Stimulated activated CD8-positive, alpha-beta memory T cell treated with anti-CD3 and anti-CD28 coated beads, Interleukin-7, amount 100 ng/mL, for 48 hours (primary cell): ENCODE results near the gene OGA.

Experiments used
- DNase-seq, 2 donors: peaks; one replicate each; pipeline ENCODE4 v3.0.0-alpha.2; 2020; ENCODE audit warnings: low read depth in 1 of 2; ENCODE audit errors: extremely low read depth in 1 of 2

OGA gene

GRCh38 chr10:101776161-101776817, 42.0 kb downstream of the OGA start:
- DNase-seq, result no peak

DNA sequence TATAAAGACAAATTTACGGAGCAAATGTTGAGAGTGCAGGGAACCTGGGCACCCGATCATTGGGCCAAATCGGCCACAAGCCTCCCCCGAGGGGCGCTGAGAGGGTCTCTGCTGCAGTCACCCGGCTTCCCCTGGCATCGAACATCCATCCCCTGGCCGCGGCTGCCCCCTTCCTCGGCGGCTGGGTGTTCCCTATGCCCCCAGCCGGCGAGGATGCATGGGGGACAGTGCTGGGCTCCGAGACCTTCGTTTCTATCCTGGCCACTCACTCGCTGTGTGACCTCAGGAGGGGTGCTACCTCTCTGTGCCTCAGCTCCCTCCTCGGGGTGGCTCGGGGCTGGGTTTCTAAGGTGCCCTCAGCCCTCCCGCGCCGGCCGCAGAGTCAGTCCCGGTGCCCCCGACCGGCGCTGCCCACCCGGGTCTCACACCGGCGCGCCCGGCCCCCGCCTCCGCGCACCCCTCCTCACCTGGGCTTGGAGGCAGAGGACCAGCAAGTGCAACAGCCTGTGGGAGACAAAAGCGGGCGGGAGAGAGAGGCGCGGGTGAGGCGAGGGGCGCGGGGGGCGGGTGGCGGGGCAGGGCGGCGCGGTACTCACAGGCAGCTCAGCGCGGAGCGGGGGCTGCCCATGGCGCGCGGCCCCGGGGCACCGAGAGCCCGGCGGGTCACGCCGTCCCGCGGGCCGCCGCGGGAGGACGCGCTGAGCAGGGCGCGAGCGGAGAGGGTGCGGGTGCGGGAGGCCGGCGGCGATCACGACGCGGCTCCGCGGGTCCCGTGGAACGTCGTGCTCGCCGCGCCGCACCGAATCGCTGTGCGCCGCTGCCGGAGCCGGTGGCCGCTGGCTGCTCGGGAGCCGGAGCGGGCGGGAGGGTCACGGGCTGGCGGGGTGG, 42.7 kb downstream of the OGA start, which contains the start of gene FGF8:
Gene FGF8, minus strand, starts transcription at position 842 of the 888 bp plus-strand sequence. Its CDS starts 214 bp downstream, at position 628.
- DNase-seq, result no peak

DNA sequence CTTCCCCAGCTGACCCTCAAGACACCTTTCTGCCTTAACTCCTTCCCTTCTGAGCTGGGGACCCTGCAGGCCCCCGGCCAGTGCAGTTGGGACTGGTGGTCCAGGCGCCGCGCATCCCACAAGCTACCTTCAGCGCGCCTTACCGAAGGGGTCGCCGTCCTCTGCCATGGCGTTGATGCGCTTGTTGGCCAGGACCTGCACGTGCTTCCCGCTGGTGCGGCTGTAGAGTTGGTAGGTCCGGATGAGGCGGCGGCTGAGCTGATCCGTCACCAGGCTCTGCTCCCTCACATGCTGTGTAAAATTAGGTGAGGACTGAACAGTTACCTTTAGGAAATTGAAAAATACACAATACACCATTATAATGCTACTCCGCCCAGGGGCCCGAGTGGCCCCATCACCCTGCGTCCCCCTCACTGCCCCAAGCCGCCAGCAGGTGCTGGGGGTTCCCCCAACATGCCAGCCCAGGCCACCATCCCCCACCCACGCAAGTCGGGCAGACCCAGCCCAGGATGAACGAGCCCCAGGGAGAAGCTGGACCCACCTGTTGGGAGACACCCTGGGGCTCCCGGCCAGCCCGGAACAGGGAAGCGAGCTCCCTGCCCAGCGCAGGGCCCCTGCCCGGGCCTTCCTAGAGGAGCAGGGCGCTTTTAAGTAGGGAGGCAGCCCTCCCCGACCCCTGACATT, 43.5 kb downstream of the OGA start:
- no peak for DNase-seq

DNA sequence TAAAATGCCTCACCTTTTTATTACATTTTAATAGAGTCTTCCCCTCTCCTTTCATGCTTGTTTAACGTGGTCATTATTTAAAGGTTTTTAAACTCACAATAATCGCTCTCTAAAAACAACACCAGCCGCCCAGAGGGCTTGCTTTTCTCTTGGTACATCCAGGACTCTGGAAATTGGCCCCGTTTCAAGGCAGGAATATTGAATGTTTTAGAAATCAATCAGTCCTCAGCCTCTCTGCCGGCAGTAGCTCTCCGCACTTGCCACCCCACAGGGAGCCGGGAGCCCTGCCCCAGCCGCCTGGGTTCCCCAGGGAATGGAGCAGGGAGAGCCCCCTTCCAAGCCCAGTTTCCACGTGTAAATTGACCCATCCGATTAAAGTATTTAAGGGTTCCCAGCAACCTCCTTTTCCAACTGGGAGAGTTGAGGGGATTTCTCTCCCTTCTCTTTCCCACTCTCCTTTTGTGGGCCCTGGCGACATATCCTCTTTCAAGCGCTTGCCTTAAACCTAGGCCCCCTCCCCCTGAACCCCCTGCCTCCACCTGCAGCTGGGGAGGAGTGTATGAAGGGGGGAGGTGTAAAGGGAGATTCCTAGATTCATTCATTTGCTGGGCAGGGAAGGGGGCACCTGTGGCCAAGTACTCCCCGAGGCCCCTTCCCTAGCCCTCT, 44.2 kb downstream of the OGA start:
- DNase-seq, result no peak

- no peak for DNase-seq
Measured at GRCh38 chr10:101772895-101773761, 45.1 kb downstream of the OGA start.

DNA sequence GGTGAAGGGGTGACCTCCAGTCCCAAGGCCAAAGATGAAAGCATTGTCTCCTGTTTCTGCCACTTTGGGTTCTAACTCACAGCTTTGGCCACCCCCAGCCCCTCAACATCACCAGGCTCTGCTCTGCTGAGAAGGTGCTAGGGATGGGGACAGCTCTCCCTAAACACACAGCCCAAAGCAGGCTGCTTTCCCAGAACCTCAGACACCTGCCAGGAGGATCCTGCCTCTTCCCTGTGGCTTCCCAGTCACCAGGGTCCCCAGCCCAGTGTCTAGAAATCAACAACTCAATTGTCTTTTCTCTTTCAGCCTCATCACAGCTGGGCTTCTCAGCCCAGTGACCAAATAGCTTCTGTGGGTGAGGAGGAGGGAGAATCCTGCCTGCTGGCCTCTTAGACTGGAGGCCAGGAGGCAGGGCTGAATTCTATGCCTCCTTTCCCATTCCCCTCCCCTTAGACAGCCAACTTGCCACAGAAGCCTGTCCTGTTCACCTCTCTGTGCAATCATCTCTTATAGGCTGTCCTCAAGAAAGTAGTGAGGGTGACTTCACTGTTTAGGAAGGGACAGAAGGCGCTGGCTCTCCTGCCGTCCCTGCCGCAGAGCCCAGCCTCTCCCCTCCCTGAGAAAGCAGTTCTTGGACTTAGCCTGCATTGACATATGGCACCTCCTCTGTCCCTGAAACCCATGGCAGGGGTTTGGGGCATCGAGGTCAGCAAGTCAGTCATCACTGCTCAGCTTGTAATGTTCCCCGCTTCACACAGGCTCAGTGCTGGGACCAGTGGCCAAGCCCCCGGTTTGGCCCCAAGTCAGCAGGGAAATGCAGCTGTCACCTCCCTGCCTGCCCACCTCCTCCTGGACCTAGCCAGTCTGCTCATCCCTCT, 46.0 kb downstream of the OGA start:
- DNase-seq, result no peak

GRCh38 chr10:101771380-101771779, 46.9 kb downstream of the OGA start:
- DNase-seq, result no peak

DNA sequence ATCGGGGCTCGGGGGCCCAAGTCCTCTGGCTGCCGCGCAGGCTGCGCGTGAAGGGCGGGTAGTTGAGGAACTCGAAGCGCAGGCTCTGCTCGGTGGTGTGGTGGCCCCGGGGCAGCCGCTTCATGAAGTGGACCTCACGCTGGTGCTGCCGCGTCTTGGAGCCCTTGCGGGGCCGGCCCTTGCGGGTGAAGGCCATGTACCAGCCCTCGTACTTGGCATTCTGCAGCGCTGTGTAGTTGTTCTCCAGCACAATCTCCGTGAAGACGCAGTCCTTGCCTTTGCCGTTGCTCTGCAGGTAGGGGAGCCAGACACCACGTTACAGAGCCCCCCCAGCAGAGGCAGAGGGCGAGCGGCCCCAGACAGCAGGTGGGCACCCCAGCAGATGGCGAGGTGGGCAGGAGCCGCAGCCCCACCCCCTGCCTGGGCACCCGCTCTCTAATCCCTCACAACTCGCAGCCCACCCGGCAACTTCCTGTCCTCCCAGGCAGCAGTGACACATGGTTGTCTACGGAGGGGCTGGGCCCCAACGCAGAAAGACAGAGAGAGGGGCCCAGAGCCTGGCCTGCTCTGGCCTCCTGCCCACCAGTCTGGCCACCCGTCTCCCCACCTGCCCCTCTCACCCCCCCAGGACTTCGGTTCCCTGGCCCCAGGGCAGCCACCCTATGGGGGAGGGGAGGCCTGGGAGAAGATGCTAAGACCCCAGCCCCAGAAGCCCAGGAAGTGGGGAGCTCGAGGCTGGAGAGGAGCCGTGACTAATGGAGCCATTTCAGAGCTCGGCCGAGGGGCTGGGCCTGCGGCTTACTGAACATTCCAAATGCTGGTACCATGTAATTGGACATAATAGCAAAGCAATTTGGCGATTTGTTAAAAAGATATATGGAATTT, 47.7 kb downstream of the OGA start:
- no peak for DNase-seq

DNA sequence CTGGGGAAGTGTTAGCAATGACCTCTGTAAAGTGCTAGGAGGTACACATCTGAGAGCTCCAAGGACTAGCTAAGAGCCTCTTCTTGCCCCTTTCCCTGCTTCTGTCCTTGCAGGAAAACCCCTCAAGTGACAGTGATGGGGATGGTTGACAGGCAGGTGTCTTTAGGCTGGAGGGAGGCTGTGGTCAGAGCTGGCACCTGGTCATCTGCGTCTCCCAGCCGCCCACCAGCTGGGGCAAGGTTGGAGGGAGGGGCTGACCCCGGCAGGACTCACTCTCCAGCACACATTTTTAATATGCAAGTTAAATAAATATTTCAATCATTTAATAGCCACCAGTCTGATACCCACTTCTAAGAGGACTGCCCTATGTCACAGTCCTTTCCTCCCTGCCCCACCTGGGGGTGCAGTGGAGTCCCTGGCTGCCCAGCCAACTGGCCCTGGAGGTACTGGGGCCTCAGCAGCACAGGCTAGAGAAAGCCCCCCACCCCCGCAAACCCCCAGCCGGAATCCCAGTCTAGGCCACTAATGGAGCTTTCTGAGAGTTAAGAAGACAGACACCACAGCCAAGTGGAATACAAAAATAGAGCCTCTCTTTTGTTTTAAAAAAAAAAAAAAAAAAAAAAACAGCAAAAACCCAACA, 48.6 kb downstream of the OGA start:
- DNase-seq, result no peak

DNA sequence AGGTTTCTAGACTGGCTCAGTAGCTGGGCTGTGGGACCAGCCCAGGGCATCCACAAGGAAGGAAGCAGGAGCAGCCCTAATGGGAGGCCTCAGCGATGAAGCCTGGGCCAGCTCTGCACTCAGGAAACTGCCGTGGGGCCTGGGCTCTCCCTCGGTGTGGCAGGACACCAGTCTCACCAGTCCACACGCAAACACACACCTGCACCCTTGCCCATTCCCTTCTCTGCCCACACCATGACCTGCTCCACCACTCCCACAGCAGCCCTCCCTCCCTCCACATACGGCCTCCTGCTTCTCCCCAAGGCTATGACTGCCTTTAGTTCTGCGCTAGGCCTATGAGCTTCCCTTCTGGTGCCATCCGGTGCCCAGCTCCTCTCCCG, 49.5 kb downstream of the OGA start:
- DNase-seq, result no peak

GRCh38 chr10:101767966-101768790, 50.1 kb downstream of the OGA start:
- DNase-seq, result no peak

DNA sequence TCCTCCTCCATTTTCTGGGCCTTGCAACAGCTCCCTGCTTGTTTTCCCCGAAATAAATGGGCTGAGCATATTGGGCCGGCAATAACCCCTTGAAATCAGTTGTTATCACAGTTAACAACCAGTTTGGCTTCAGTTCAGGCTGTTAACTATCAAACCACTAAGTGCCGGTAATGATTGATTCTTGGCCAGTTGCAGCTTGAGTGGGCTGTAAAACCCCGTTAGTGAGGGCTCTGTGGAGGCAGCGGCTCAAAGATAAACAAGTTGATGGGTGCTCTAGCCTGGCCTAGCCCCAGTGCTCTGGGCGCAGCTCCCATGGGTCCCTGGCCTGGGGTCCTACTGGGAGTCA, 50.7 kb downstream of the OGA start:
- DNase-seq, result no peak

DNA sequence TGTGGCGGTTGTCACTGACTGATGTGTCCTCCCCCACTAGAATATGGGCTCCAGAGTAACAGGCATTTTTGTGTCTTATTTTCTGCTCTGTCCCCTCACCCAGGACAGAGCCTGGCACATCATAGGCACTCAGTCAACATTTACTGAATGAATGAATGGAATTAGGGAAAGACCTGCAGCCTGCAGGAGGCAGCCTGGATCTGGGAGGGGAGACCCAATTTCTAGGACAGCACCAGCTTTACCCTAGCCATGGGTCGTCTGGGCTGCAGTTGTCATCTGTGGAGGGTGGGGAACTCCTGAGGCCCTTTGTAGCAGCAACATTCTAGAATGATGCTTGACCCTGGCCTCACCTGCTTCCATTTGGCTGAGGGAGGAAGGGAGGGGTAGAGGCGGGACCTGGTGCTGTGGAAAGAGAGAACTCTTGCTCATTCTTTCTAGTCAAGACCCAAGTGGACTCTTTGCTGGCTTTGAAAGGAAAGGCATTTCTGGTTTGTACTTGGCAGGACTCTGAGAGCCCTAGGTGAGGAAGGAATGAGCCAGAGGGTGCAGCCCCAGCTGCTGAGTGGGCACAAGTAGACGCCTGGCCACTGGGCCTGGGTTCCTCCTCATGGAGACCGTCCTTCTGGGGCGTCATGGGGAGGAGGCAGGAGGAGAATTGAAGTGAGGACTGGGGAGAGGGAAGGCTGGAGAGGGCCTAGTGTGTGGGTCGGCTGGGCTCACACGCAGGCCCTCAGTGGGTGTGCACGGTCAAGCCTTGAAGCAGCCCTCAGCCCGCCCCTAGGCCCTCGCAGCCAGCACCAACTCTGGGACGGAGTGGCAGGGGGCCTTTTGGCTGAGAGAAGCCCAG, 51.3 kb downstream of the OGA start:
- DNase-seq, result no peak

- no peak for DNase-seq
Measured at GRCh38 chr10:101766306-101766705, 51.9 kb downstream of the OGA start.

- DNase-seq, result no peak
Measured at GRCh38 chr10:101763141-101763846, 55.0 kb downstream of the OGA start.
